Stomach (tissue), 4 donors: ENCODE measurements around the gene GRK3.
"Not testable (repeated sequence)": the region's sequence is repeated elsewhere in the genome, so short reads cannot be mapped to it uniquely, and the experiment has no call there.

ENCODE experiments used
- EP300 ChIP-seq: sonication (generic); formaldehyde crosslinking; IDR thresholded peaks from one replicate; pipeline ENCODE4 v1.6.1; 2017; ENCODE audit warnings: antibody characterized with exemption
- POLR2A ChIP-seq, 4 donors: fragments of 450-650 bp; IDR thresholded peaks; one replicate each; pipeline ENCODE4 v1.6.1; 2016; ENCODE audit warnings: antibody characterized with exemption in 4 of 4, control low read depth in 2 of 4, mild to moderate bottlenecking in 1 of 4, moderate library complexity in 1 of 4
- POLR2AphosphoS5 ChIP-seq, 3 donors: sonication (generic); formaldehyde crosslinking; IDR thresholded peaks; one replicate each; pipeline ENCODE4 v1.6.1; 2016; ENCODE audit warnings: antibody characterized with exemption in 3 of 3
- TF ChIP-seq, protein P1 (sequence below), 7 experiments: fragments of 450-650 bp in 4 of 7; fragments of 200-600 bp in 3 of 7; sonication (generic) in 3 of 7; IDR thresholded peaks; one replicate each; pipeline ENCODE4 v1.5.1; 2016 to 2019; ENCODE audit warnings: antibody characterized with exemption in 7 of 7, control low read depth in 2 of 7, mild to moderate bottlenecking in 1 of 7

DNA sequence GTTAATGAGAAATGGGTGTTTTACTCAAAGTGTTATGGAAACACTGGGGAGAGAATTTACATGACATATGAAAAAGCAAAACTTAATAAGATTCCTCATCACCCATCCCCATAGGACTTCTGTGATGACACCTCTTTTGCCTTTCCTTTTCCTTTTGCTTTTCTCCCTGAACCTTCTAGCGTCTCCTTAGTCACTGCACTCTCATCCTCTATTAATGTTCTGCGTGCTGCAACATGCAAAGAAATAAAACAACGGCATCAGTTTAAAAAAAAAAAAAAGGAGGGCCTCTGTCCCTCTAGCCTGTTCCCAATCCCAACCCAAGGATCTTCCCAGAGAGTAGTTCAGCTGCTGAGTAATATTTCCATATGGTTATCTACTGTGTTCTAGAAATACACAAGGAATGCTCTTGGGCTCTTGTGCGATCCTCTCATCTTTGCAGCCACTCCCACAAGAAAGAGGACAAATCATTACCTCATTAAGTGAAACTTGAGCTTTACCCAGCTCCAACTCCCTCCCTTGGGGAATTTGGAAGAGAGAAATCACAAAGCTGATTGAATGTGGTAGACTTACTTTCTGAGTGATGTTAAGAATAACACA lies 34.8 kb upstream of the GRK3 start:
- TF ChIP-seq, protein P1, sequence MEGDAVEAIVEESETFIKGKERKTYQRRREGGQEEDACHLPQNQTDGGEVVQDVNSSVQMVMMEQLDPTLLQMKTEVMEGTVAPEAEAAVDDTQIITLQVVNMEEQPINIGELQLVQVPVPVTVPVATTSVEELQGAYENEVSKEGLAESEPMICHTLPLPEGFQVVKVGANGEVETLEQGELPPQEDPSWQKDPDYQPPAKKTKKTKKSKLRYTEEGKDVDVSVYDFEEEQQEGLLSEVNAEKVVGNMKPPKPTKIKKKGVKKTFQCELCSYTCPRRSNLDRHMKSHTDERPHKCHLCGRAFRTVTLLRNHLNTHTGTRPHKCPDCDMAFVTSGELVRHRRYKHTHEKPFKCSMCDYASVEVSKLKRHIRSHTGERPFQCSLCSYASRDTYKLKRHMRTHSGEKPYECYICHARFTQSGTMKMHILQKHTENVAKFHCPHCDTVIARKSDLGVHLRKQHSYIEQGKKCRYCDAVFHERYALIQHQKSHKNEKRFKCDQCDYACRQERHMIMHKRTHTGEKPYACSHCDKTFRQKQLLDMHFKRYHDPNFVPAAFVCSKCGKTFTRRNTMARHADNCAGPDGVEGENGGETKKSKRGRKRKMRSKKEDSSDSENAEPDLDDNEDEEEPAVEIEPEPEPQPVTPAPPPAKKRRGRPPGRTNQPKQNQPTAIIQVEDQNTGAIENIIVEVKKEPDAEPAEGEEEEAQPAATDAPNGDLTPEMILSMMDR (IDR thresholded peaks at IDR 0.05), result not testable (repeated sequence)
- TF ChIP-seq POLR2A (IDR thresholded peaks at IDR 0.05); POLR2AphosphoS5 (IDR thresholded peaks at IDR 0.05); EP300: not testable (repeated sequence)
